HEK293 (cell line): ENCODE data around the gene RAET1G.
A peak's percentile ranks its signal among the peaks of the same experiment; 100 is the strongest.

Experiments
- CTCF ChIA-PET: fragments of 350-600 bp; formaldehyde crosslinking; extraction: SDS; loops from one replicate; lab custom pipeline; 2021; ENCODE audit warnings: antibody characterized with exemption; lab: Yijun Ruan, JAX
- POLR2A ChIA-PET: fragments of 300-600 bp; formaldehyde crosslinking; extraction: SDS; loops from one replicate; lab custom pipeline; 2020; ENCODE audit warnings: antibody characterized with exemption, inconsistent platforms; lab: Yijun Ruan, JAX
- H3K27ac ChIP-seq: fragments of 200-500 bp; sonication (Bioruptor generic); 2 replicates; pipeline ENCODE4 v1.5.1; 2014; ENCODE audit warnings: low read depth, low read length, control low read depth, inconsistent platforms; ENCODE audit errors: extremely low read depth
- H3K36me3 ChIP-seq, 2 experiments: fragments of 200-500 bp in 1 of 2; sonication (Bioruptor generic) in 1 of 2; 1 replicate in 1 of 2; 2 replicates in 1 of 2; pipeline ENCODE4 v1.5.1; 2014 to 2017; ENCODE audit warnings: inconsistent platforms in 2 of 2, low read length in 2 of 2; ENCODE audit not compliant: control insufficient read depth in 2 of 2, insufficient read depth in 1 of 2
- H3K4me1 ChIP-seq: fragments of 200-500 bp; sonication (Bioruptor generic); 2 replicates; pipeline ENCODE4 v1.5.1; 2014; ENCODE audit warnings: mild to moderate bottlenecking, low read length, inconsistent platforms; ENCODE audit not compliant: control insufficient read depth, insufficient read depth
- H3K4me3 ChIP-seq: 2 replicates; pipeline ENCODE4 v1.5.1; 2011; ENCODE audit warnings: low read depth, mild to moderate bottlenecking, control low read depth, low read length, moderate library complexity
- H3K9me3 ChIP-seq: fragments of 200-500 bp; sonication (Bioruptor generic); 2 replicates; pipeline ENCODE4 v1.5.1; 2014; ENCODE audit warnings: low read depth, low read length, inconsistent platforms; ENCODE audit not compliant: control insufficient read depth, insufficient read depth
- ELK4 ChIP-seq: IDR thresholded peaks from 2 replicates; pipeline ENCODE4 v1.6.1; 2011; ENCODE audit warnings: mild to moderate bottlenecking, low read depth, low read length, borderline replicate concordance
- KLF10 ChIP-seq: fragments of 450-650 bp; IDR thresholded peaks from 2 replicates; pipeline ENCODE4 v1.5.1; 2018; ENCODE audit warnings: missing biosample characterization, mild to moderate bottlenecking, missing genetic modification characterization
- PRDM6 ChIP-seq: fragments of 450-650 bp; formaldehyde crosslinking; IDR thresholded peaks from 2 replicates; pipeline ENCODE4 v1.5.1; 2017; ENCODE audit warnings: missing biosample characterization, missing genetic modification characterization
- SCRT2 ChIP-seq: fragments of 450-650 bp; formaldehyde crosslinking; IDR thresholded peaks from 2 replicates; pipeline ENCODE4 v1.5.1; 2016; ENCODE audit warnings: missing biosample characterization, missing genetic modification characterization
- ZBTB17 ChIP-seq: fragments of 450-650 bp; formaldehyde crosslinking; IDR thresholded peaks from 2 replicates; pipeline ENCODE4 v1.5.1; 2016; ENCODE audit warnings: missing biosample characterization, missing genetic modification characterization
- ZBTB20 ChIP-seq: fragments of 450-650 bp; formaldehyde crosslinking; IDR thresholded peaks from 2 replicates; pipeline ENCODE4 v1.5.1; 2016; ENCODE audit warnings: missing biosample characterization, missing genetic modification characterization
- ZBTB48 ChIP-seq: fragments of 450-650 bp; formaldehyde crosslinking; IDR thresholded peaks from 2 replicates; pipeline ENCODE4 v1.5.1; 2016; ENCODE audit warnings: missing biosample characterization, missing genetic modification characterization
- ZBTB49 ChIP-seq: fragments of 450-650 bp; formaldehyde crosslinking; IDR thresholded peaks from 2 replicates; pipeline ENCODE4 v1.5.1; 2016; ENCODE audit warnings: missing biosample characterization, missing genetic modification characterization, low read depth
- ZBTB6 ChIP-seq: fragments of 450-650 bp; formaldehyde crosslinking; IDR thresholded peaks from 2 replicates; pipeline ENCODE4 v1.5.1; 2017; ENCODE audit warnings: missing biosample characterization, missing genetic modification characterization
- ZFP37 ChIP-seq: fragments of 450-650 bp; formaldehyde crosslinking; IDR thresholded peaks from 2 replicates; pipeline ENCODE4 v1.5.1; 2016; ENCODE audit warnings: missing biosample characterization, missing genetic modification characterization
- ZIC2 ChIP-seq: fragments of 450-650 bp; formaldehyde crosslinking; IDR thresholded peaks from 2 replicates; pipeline ENCODE4 v1.5.1; 2016; ENCODE audit warnings: missing biosample characterization, missing genetic modification characterization
- ZNF138 ChIP-seq: fragments of 450-650 bp; formaldehyde crosslinking; IDR thresholded peaks from 2 replicates; pipeline ENCODE4 v1.5.1; 2016; ENCODE audit warnings: missing biosample characterization, missing genetic modification characterization, borderline replicate concordance
- ZNF157 ChIP-seq: fragments of 450-650 bp; formaldehyde crosslinking; IDR thresholded peaks from 2 replicates; pipeline ENCODE4 v1.5.1; 2016; ENCODE audit warnings: missing biosample characterization, missing genetic modification characterization
- ZNF184 ChIP-seq: fragments of 450-650 bp; IDR thresholded peaks from 2 replicates; pipeline ENCODE4 v1.5.1; 2018; ENCODE audit warnings: missing biosample characterization, mild to moderate bottlenecking, missing genetic modification characterization
- ZNF19 ChIP-seq: fragments of 450-650 bp; formaldehyde crosslinking; IDR thresholded peaks from 2 replicates; pipeline ENCODE4; 2016; ENCODE audit warnings: missing biosample characterization, missing genetic modification characterization, low read depth
- ZNF2 ChIP-seq: fragments of 450-650 bp; formaldehyde crosslinking; IDR thresholded peaks from 2 replicates; pipeline ENCODE4 v1.5.1; 2016; ENCODE audit warnings: missing biosample characterization, missing genetic modification characterization
- ZNF221 ChIP-seq: fragments of 450-650 bp; formaldehyde crosslinking; IDR thresholded peaks from 2 replicates; pipeline ENCODE4 v1.5.1; 2017; ENCODE audit warnings: missing biosample characterization, missing genetic modification characterization, borderline replicate concordance
- ZNF248 ChIP-seq: fragments of 450-650 bp; formaldehyde crosslinking; IDR thresholded peaks from 2 replicates; pipeline ENCODE4 v1.5.1; 2017; ENCODE audit warnings: missing biosample characterization, missing genetic modification characterization
- ZNF280C ChIP-seq: fragments of 450-650 bp; formaldehyde crosslinking; IDR thresholded peaks from 2 replicates; pipeline ENCODE4 v1.5.1; 2016; ENCODE audit warnings: missing biosample characterization, missing genetic modification characterization
- ZNF362 ChIP-seq: fragments of 450-650 bp; formaldehyde crosslinking; IDR thresholded peaks from 2 replicates; pipeline ENCODE4 v1.5.1; 2016; ENCODE audit warnings: missing biosample characterization, missing genetic modification characterization
- ZNF544 ChIP-seq: fragments of 450-650 bp; formaldehyde crosslinking; IDR thresholded peaks from 2 replicates; pipeline ENCODE4 v1.5.0; 2017; ENCODE audit warnings: missing biosample characterization, missing genetic modification characterization
- ZNF571 ChIP-seq: fragments of 450-650 bp; formaldehyde crosslinking; IDR thresholded peaks from 2 replicates; pipeline ENCODE4 v1.5.0; 2017; ENCODE audit warnings: missing biosample characterization, missing genetic modification characterization
- ZNF664 ChIP-seq: fragments of 450-650 bp; formaldehyde crosslinking; IDR thresholded peaks from 2 replicates; pipeline ENCODE4 v1.5.1; 2016; ENCODE audit warnings: missing biosample characterization, missing genetic modification characterization
- ZNF677 ChIP-seq: fragments of 450-650 bp; IDR thresholded peaks from 2 replicates; pipeline ENCODE4 v1.5.0; 2018; ENCODE audit warnings: missing biosample characterization, mild to moderate bottlenecking, missing genetic modification characterization, moderate library complexity
- ZNF692 ChIP-seq: fragments of 450-650 bp; formaldehyde crosslinking; IDR thresholded peaks from 2 replicates; pipeline ENCODE4 v1.5.1; 2016; ENCODE audit warnings: missing biosample characterization, missing genetic modification characterization
- ZNF777 ChIP-seq: fragments of 450-650 bp; formaldehyde crosslinking; IDR thresholded peaks from 2 replicates; pipeline ENCODE4 v1.5.1; 2017; ENCODE audit warnings: missing biosample characterization, missing genetic modification characterization, borderline replicate concordance
- ZSCAN30 ChIP-seq: fragments of 450-650 bp; IDR thresholded peaks from 2 replicates; pipeline ENCODE4 v1.5.1; 2018; ENCODE audit warnings: missing biosample characterization, mild to moderate bottlenecking, missing genetic modification characterization, moderate library complexity

RAET1G gene

GRCh38 chr6:149922642-149923326 is at the start of gene RAET1G:
RAET1G (minus strand) TSS chr6:149923121; CDS start chr6:149923010, 111 bp downstream.
- H3K4me3 ChIP-seq, result peak within 1 kb of the TSS; percentile 61
- ChIA-PET CTCF (interaction anchor here (0.7 to 1.2 kb wide), 5 partner anchors 57 to 894 kb away, joined by 3 to 8 read pairs (median 4); no protein-coding TSS in a partner anchor), POLR2A (interaction anchor here (0.6 kb wide), 1 partner anchor 26 kb away, joined by 3 read pairs; no protein-coding TSS in a partner anchor)
- H3K4me1 ChIP-seq, result no peaks in the 10 kb centered on the region
- no peak within 1 kb of the TSS for H3K27ac ChIP-seq
- H3K9me3 ChIP-seq, result no peaks in the 10 kb centered on the region
- H3K36me3 ChIP-seq, result no peaks in the 10 kb centered on the region
- TF ChIP-seq ZNF280C (tag by site-specific recombination) (no peak), ZNF184 (tag by site-specific recombination) (no peak), PRDM6 (tag by site-specific recombination) (no peak), ZBTB20 (tag by site-specific recombination) (no peak), ZBTB49 (no peak), ZNF138 (tag by site-specific recombination) (no peak), ZNF571 (tag by site-specific recombination) (no peak), ZSCAN30 (tag by site-specific recombination) (0 out of 2 replicates have a peak, but pooled peaks have one; percentile 48), ZNF248 (no peak), ZBTB17 (tag by site-specific recombination) (peak; percentile 46; the same call in 1 of the 2 replicates), ZBTB48 (tag by site-specific recombination) (peak; percentile 37; the same call in 1 of the 2 replicates), ZNF19 (tag by site-specific recombination) (no peak), KLF10 (tag by site-specific recombination) (peak; percentile 92), ZNF777 (tag by site-specific recombination) (peak; percentile 45; the same call in 1 of the 2 replicates), ZNF157 (tag by site-specific recombination) (no peak), SCRT2 (tag by site-specific recombination) (no peak), ZNF544 (tag by site-specific recombination) (no peak), ZNF692 (tag by site-specific recombination) (no peak; the same call in 1 of the 2 replicates), ZNF2 (no peak), ZNF677 (tag by site-specific recombination) (no peak), ZNF221 (tag by site-specific recombination) (no peak), ZIC2 (tag by site-specific recombination) (0 out of 2 replicates have a peak, but pooled peaks have one; percentile 11), ZBTB6 (no peak), ZFP37 (tag by site-specific recombination) (no peak), ZNF362 (tag by site-specific recombination) (no peak), ELK4 (no peak), ZNF664 (no peak)
